Naive thymus-derived CD8-positive, alpha-beta T cell (primary cell): ENCODE measurements around the gene NAGS. TPM values are rescaled to one million over a fixed set of nuclear protein-coding genes. Genes with fewer than 3 reads are reported as not detected.

Experiments
- polyA plus RNA-seq, 3 donors: library from polyadenylated mRNA; unstranded; fragments of 300-500 nt; fragmentation: Illumina TruSeq; gene quantifications; one replicate each; pipeline ENCODE4 v1.2.3, GENCODE V29; 2021
- total RNA-seq, 8 experiments: library from RNA in 2 of 8; stranded (reverse) in 2 of 8; gene quantifications; one replicate each; pipeline ENCODE4 v1.2.3 and lab custom pipeline; 2021 to 2026

The NAGS gene
- total and polyA plus RNA-seq, 5 experiments from 2014 or later = 0.19 to 0.96 (median 0.59) TPM

Other genes starting within 250 kb of the NAGS start
- gene SOST, start 245.8 kb upstream of the NAGS start, total RNA-seq = not detected
- gene SOST, start 245.8 kb upstream of the NAGS start, polyA plus RNA-seq = not detected
- 10 to 100 TPM; 11.6 to 13.0 TPM for gene DUSP3, start 225.6 kb upstream of the NAGS start, total RNA-seq
- gene DUSP3, start 225.6 kb upstream of the NAGS start, polyA plus RNA-seq = 1 to 10 TPM; 5.9 to 7.5 (median 6.4) TPM
- gene CFAP97D1, start 224.2 kb upstream of the NAGS start, total RNA-seq = not detected
- gene CFAP97D1, start 224.2 kb upstream of the NAGS start, polyA plus RNA-seq = not detected
- under 1 TPM in 1 of 2 experiments, not detected in 1; 0.16 TPM for gene MPP3, start 171.5 kb upstream of the NAGS start, total RNA-seq
- not detected for gene MPP3, start 171.5 kb upstream of the NAGS start, polyA plus RNA-seq
- not detected for gene CD300LG, start 157.4 kb upstream of the NAGS start, total RNA-seq
- gene CD300LG, start 157.4 kb upstream of the NAGS start, polyA plus RNA-seq = not detected
- 1 to 10 TPM; 2.4 to 5.2 TPM for gene MPP2, start 97.1 kb upstream of the NAGS start, total RNA-seq
- gene MPP2, start 97.1 kb upstream of the NAGS start, polyA plus RNA-seq = 1 to 10 TPM; 1.1 to 4.0 (median 3.1) TPM
- not detected for gene PPY, start 62.1 kb upstream of the NAGS start, total RNA-seq
- gene PPY, start 62.1 kb upstream of the NAGS start, polyA plus RNA-seq = not detected
- not detected for gene PYY, start 50.7 kb upstream of the NAGS start, total RNA-seq
- gene PYY, start 50.7 kb upstream of the NAGS start, polyA plus RNA-seq = not detected
- gene TMEM101, start 10.3 kb downstream of the NAGS start, total RNA-seq = 10 to 100 TPM; 26.8 to 27.6 TPM
- gene TMEM101, start 10.3 kb downstream of the NAGS start, polyA plus RNA-seq = 10 to 100 TPM; 23.6 to 28.8 (median 27.1) TPM
- gene LSM12, start 62.0 kb downstream of the NAGS start, total RNA-seq = 10 to 100 TPM; 33.3 to 36.0 TPM
- gene LSM12, start 62.0 kb downstream of the NAGS start, polyA plus RNA-seq = 10 to 100 TPM; 63.4 to 82.6 (median 66.7) TPM
- 10 to 100 TPM; 15.0 to 19.1 TPM for gene G6PC3, start 66.1 kb downstream of the NAGS start, total RNA-seq
- 10 to 100 TPM; 25.5 to 31.3 (median 26.6) TPM for gene G6PC3, start 66.1 kb downstream of the NAGS start, polyA plus RNA-seq
- 10 to 100 TPM; 71.1 to 73.8 TPM for gene HDAC5, start 119.0 kb downstream of the NAGS start, total RNA-seq
- 10 to 100 TPM; 25.3 to 41.8 (median 27.2) TPM for gene HDAC5, start 119.0 kb downstream of the NAGS start, polyA plus RNA-seq
- gene HROB, start 137.3 kb downstream of the NAGS start, total RNA-seq = 1 to 10 TPM in 1 of 2 experiments, under 1 TPM in 1; 0.88 to 1.2 TPM
- under 1 TPM in 2 of 3 donors, not detected in 1; 0.08 to 0.24 TPM for gene HROB, start 137.3 kb downstream of the NAGS start, polyA plus RNA-seq
- not detected for gene ASB16, start 166.1 kb downstream of the NAGS start, total RNA-seq
- gene ASB16, start 166.1 kb downstream of the NAGS start, polyA plus RNA-seq = under 1 TPM in 1 of 3 donors, not detected in 2; 0.09 TPM
- gene TMUB2, start 182.3 kb downstream of the NAGS start, total RNA-seq = 10 to 100 TPM; 45.8 to 50.5 TPM
- 10 to 100 TPM; 22.1 to 30.2 (median 25.5) TPM for gene TMUB2, start 182.3 kb downstream of the NAGS start, polyA plus RNA-seq
- 100 to 1,000 TPM; 125 TPM for gene ATXN7L3, start 195.3 kb downstream of the NAGS start, total RNA-seq
- 10 to 100 TPM in 2 of 3 donors, 1 to 10 TPM in 1; 9.3 to 14.2 (median 10.6) TPM for gene ATXN7L3, start 195.3 kb downstream of the NAGS start, polyA plus RNA-seq
- gene UBTF, start 215.1 kb downstream of the NAGS start, total RNA-seq = 100 to 1,000 TPM; 348 to 362 TPM
- 10 to 100 TPM; 41.5 to 94.2 (median 73.3) TPM for gene UBTF, start 215.1 kb downstream of the NAGS start, polyA plus RNA-seq